ENCODE data around the gene PRKCA. TPM values are rescaled to one million over a fixed set of nuclear protein-coding genes. Genes with fewer than 3 reads are reported as not detected.

PRKCA gene
- total and polyA plus RNA-seq, 2 experiments from 2014 or later: 6.4 to 35.4 TPM

GRCh38 chr17:66830451-66830850, 528.0 kb downstream of the PRKCA start (continued):
- TF ChIP-seq ZNF462 (CRISPR knock-in tag; IDR thresholded peaks at IDR 0.05) (no peak), POLR2AphosphoS5 (IDR thresholded peaks at IDR 0.05; ENCODE audit: low read depth) (no peak), JUNB (IDR thresholded peaks at IDR 0.05; ENCODE audit: unreplicated experiment) (no peak), CREB1 (CRISPR knock-in tag; IDR thresholded peaks at IDR 0.05; ENCODE audit: low read depth) (no peak), ZNF114 (CRISPR knock-in tag; IDR thresholded peaks at IDR 0.05) (no peak), CTCF (conservative IDR thresholded peaks at IDR 0.05; ENCODE audit: low read depth in 2 of 2) (no peak), EZH2 (IDR thresholded peaks at IDR 0.05; ENCODE audit: low read depth, unreplicated experiment) (no peak), STAT1 (IDR thresholded peaks at IDR 0.05; ENCODE audit: unreplicated experiment) (no peak), EZH2phosphoT487 (IDR thresholded peaks at IDR 0.05; ENCODE audit: unreplicated experiment) (no peak)
